PC-3 (cell line): Measurements from ENCODE around the gene EXOC6B. TPM values are rescaled to one million over a fixed set of nuclear protein-coding genes. Genes with fewer than 3 reads are reported as not detected.
A peak's percentile ranks its signal among the peaks of the same experiment; 100 is the strongest.

Experiments
- ATAC-seq: fragments of 200-7000 bp; cut with Tn5 transposase; 2 replicates; pipeline ENCODE4 v1.9.1; 2020; ENCODE audit warnings: mild to moderate bottlenecking, moderate library complexity
- BruUV-seq: library from RNA; stranded (reverse); fragments of 400-500 nt; replicated peaks from 2 replicates; lab custom pipeline; 2021; lab: Mats Ljungman, UMichigan
- CTCF ChIA-PET: fragments of 300-600 bp; sonication (Branson Sonifier 250); formaldehyde crosslinking; loops from one replicate; lab custom pipeline; 2022; ENCODE audit warnings: antibody characterized with exemption; lab: Charles Lee
- POLR2A ChIA-PET: fragments of 300-600 bp; sonication (Branson Sonifier 250); formaldehyde crosslinking; loops from one replicate; lab custom pipeline; 2022; ENCODE audit warnings: antibody characterized with exemption; ENCODE audit not compliant: unreplicated experiment; lab: Charles Lee
- DNase-seq: peaks from one replicate; pipeline ENCODE4 v3.0.0-alpha.2; 2015
- H2AFZ ChIP-seq: fragments of 300-600 bp; sonication (generic); 2 replicates; pipeline ENCODE4 v1.6.0; 2016; ENCODE audit warnings: antibody characterized with exemption, low read length
- H3F3A ChIP-seq: fragments of 300-600 bp; sonication (generic); one replicate; pipeline ENCODE4 v1.6.0; 2017; ENCODE audit warnings: antibody characterized with exemption, low read length, control low read depth, mild to moderate bottlenecking; ENCODE audit not compliant: unreplicated experiment
- H3K27ac ChIP-seq: fragments of 300-600 bp; sonication (generic); 2 replicates; pipeline ENCODE4 v1.5.1; 2016; ENCODE audit warnings: mild to moderate bottlenecking, low read length
- H3K27me3 ChIP-seq: fragments of 300-600 bp; sonication (generic); 2 replicates; pipeline ENCODE4 v1.6.1; 2016; ENCODE audit warnings: low read length, mixed read lengths
- H3K36me3 ChIP-seq: fragments of 300-600 bp; sonication (generic); 2 replicates; pipeline ENCODE4 v1.6.1; 2016; ENCODE audit warnings: low read depth, mixed run types, low read length, mixed read lengths
- H3K4me1 ChIP-seq: fragments of 300-600 bp; sonication (generic); 2 replicates; pipeline ENCODE4 v1.5.1; 2016; ENCODE audit warnings: low read length; ENCODE audit not compliant: insufficient read depth
- H3K4me2 ChIP-seq: fragments of 300-600 bp; sonication (generic); 2 replicates; pipeline ENCODE4 v1.6.0; 2016; ENCODE audit warnings: low read length
- H3K4me3 ChIP-seq: fragments of 300-600 bp; sonication (generic); 2 replicates; pipeline ENCODE4 v1.5.1; 2016; ENCODE audit warnings: mild to moderate bottlenecking, low read length, mixed read lengths
- H3K79me2 ChIP-seq: fragments of 300-600 bp; sonication (generic); 2 replicates; pipeline ENCODE4 v1.6.1; 2017; ENCODE audit warnings: low read length, mixed read lengths
- H3K9ac ChIP-seq: fragments of 300-600 bp; sonication (generic); 2 replicates; pipeline ENCODE4 v1.6.0; 2016; ENCODE audit warnings: mild to moderate bottlenecking, low read length
- H3K9me2 ChIP-seq: fragments of 300-600 bp; sonication (generic); replicated peaks from 2 replicates; pipeline ENCODE4 v1.6.1; 2016; ENCODE audit warnings: mixed run types, low read length, mixed read lengths
- H3K9me3 ChIP-seq: fragments of 300-600 bp; sonication (generic); 2 replicates; pipeline ENCODE4 v1.6.1; 2016; ENCODE audit warnings: low read length, mixed read lengths
- H4K20me1 ChIP-seq: fragments of 300-600 bp; sonication (generic); 2 replicates; pipeline ENCODE4 v1.6.1; 2016; ENCODE audit warnings: low read length, mixed read lengths
- EZH2 ChIP-seq: fragments of 300-600 bp; sonication (generic); IDR thresholded peaks from one replicate; pipeline ENCODE4 v1.6.1; 2017; ENCODE audit warnings: antibody characterized with exemption, mild to moderate bottlenecking, low read length; ENCODE audit not compliant: unreplicated experiment
- EZH2phosphoT487 ChIP-seq: fragments of 300-600 bp; sonication (generic); IDR thresholded peaks from 2 replicates; pipeline ENCODE4 v1.6.1; 2018; ENCODE audit warnings: mild to moderate bottlenecking, antibody characterized with exemption, low read length, borderline replicate concordance
- intact Hi-C: fragments of 100-400 bp; cut with micrococcal nuclease; formaldehyde crosslinking; loops from 2 replicates; pipeline ENCODE4 v1.9.0; 2023
- total RNA-seq: library from RNA; depleted of rRNA; stranded (reverse); fragments of >200 nt; gene quantifications from 2 replicates; pipeline ENCODE4 v1.2.3, GENCODE V29; 2014
- TF ChIP-seq, protein P1 (sequence below): fragments of 300-600 bp; sonication (generic); conservative IDR thresholded peaks from 2 replicates; pipeline ENCODE4 v1.5.1; 2017; ENCODE audit warnings: antibody characterized with exemption, low read depth, mild to moderate bottlenecking, low read length

The EXOC6B gene
- total RNA-seq, 1 experiment from 2014 or later, result 13.9 TPM

DNA sequence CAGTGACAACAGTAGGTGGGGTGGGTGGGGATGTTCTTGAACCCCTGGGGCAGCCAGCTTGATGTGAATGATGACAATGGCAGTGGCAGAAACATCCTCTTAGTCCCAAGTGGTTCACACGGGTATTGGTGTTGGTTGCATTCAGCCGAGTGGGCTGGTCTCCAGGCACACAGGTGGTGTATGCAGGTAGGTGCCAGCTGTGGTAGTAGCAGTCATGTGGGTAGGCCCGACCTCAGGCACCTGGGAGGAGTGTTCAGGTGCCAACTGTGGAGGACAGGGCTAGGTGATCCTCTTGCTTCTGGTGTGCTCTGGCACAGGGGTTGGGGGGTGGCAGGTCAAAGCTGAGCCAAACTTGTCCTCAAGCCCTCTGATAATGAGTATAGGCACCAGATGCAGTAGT, 350.6 kb downstream of the EXOC6B start:
- no peaks in the 10 kb centered on the region for H3K4me1 ChIP-seq
- no peaks in the 10 kb centered on the region for H3K27me3 ChIP-seq
- H3K4me3 ChIP-seq, result no peak overlapping the region
- no peaks in the 10 kb centered on the region for H4K20me1 ChIP-seq
- no peak overlapping the region for H2AFZ ChIP-seq
- no TSS peak for BruUV-seq
- no peak for ATAC-seq
- no peak overlapping the region for H3K4me2 ChIP-seq
- H3K36me3 ChIP-seq, result peaks cover 10% of the 10 kb centered on the region
- TF ChIP-seq EZH2phosphoT487, result no peak
- TF ChIP-seq, protein P1, sequence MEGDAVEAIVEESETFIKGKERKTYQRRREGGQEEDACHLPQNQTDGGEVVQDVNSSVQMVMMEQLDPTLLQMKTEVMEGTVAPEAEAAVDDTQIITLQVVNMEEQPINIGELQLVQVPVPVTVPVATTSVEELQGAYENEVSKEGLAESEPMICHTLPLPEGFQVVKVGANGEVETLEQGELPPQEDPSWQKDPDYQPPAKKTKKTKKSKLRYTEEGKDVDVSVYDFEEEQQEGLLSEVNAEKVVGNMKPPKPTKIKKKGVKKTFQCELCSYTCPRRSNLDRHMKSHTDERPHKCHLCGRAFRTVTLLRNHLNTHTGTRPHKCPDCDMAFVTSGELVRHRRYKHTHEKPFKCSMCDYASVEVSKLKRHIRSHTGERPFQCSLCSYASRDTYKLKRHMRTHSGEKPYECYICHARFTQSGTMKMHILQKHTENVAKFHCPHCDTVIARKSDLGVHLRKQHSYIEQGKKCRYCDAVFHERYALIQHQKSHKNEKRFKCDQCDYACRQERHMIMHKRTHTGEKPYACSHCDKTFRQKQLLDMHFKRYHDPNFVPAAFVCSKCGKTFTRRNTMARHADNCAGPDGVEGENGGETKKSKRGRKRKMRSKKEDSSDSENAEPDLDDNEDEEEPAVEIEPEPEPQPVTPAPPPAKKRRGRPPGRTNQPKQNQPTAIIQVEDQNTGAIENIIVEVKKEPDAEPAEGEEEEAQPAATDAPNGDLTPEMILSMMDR, result no peak
- no peak for TF ChIP-seq EZH2
- H3K9me3 ChIP-seq, result no peaks in the 10 kb centered on the region; the same call in 1 of the 2 replicates
- intact Hi-C loops, result no loop called here
- no peak for DNase-seq
- ChIA-PET POLR2A (no interaction called here), CTCF (no interaction called here)
- H3K79me2 ChIP-seq, result no peaks in the 10 kb centered on the region
- H3F3A ChIP-seq, result no peaks in the 10 kb centered on the region
- H3K9me2 ChIP-seq, result no peaks in the 10 kb centered on the region
- H3K27ac ChIP-seq, result no peak overlapping the region
- no peak overlapping the region for H3K9ac ChIP-seq

DNA sequence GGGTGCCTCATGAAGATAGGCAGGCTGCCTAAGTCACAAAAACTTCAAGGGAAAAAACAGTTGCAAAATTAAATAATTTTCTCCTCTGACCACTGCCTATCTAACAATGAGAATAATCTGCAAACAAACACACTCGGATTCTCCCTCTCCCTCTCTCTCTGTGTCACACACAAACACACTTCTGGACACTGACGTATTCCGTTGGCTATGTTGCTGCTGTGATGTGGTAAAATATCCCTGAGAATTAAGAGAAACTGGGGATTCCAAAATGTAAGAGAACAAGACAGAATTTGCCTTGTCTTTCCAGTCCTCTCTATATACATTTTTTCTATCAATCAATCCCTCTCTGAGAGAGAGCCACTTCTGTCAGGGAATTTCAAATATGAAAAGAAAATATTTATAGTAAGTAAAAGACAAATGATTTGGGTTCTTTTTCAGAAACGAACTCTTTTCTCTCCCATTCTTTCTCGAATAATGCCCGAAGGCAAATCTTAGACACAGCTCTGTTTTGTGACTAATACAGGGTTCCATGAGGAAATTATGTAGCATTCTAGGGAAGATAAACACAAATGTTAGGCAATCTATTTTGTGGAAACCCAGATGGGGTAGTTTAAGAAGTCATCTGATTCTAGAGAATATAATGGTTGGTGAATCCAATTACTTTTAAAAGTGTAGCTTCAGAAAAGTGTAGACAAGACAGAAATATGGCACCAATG, 367.9 kb downstream of the EXOC6B start:
- Histone ChIP-seq H3K4me1 (no peaks in the 10 kb centered on the region), H4K20me1 (no peaks in the 10 kb centered on the region), H3F3A (no peaks in the 10 kb centered on the region), H3K9ac (no peak overlapping the region), H2AFZ (no peak overlapping the region), H3K4me3 (no peak overlapping the region), H3K9me2 (no peaks in the 10 kb centered on the region), H3K27ac (no peak overlapping the region), H3K9me3 (no peaks in the 10 kb centered on the region), H3K4me2 (no peak overlapping the region), H3K79me2 (no peaks in the 10 kb centered on the region), H3K36me3 (peaks cover 9% of the 10 kb centered on the region; the same call in 1 of the 2 replicates), H3K27me3 (no peaks in the 10 kb centered on the region)
- CTCF ChIA-PET, result no interaction called here
- intact Hi-C loops, result no loop called here
- no peak for ATAC-seq
- TF ChIP-seq EZH2, result no peak
- POLR2A ChIA-PET, result no interaction called here
- BruUV-seq, result no TSS peak
- DNase-seq, result peak; percentile 3

DNA sequence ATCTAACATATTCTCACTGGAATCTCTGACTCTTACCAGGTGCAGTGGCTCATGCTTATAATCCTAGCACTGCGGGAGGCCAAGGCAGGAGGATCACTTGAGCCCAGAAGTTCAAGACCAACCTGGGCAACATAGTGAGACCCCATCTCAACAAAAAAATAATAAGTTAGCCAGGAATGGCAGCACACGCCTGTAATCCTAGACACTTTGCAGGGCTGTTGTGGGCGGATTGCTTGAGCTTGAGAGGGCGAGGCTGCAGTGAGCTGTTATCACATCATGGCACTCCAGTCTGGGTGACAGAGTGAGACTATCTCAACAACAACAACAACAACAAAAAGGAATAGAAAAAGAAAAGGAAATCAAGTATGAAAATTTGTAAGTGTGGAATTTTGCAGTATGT, 371.6 kb downstream of the EXOC6B start:
- Histone ChIP-seq H3F3A (no peaks in the 10 kb centered on the region), H3K9me2 (no peaks in the 10 kb centered on the region), H3K4me3 (no peak overlapping the region), H3K27me3 (no peaks in the 10 kb centered on the region), H3K36me3 (no peaks in the 10 kb centered on the region), H3K27ac (no peak overlapping the region), H3K4me1 (no peaks in the 10 kb centered on the region), H3K4me2 (no peak overlapping the region), H3K9ac (no peak overlapping the region), H4K20me1 (no peaks in the 10 kb centered on the region), H3K9me3 (no peaks in the 10 kb centered on the region), H3K79me2 (no peaks in the 10 kb centered on the region), H2AFZ (no peak overlapping the region)
- POLR2A ChIA-PET, result no interaction called here
- no peak for TF ChIP-seq EZH2phosphoT487
- TF ChIP-seq, protein P1, result no peak
- no peak for DNase-seq
- no peak for ATAC-seq
- CTCF ChIA-PET, result no interaction called here
- BruUV-seq, result no TSS peak
- intact Hi-C loops, result no loop called here
